Measurements from ENCODE around the gene L3MBTL1.

DNA sequence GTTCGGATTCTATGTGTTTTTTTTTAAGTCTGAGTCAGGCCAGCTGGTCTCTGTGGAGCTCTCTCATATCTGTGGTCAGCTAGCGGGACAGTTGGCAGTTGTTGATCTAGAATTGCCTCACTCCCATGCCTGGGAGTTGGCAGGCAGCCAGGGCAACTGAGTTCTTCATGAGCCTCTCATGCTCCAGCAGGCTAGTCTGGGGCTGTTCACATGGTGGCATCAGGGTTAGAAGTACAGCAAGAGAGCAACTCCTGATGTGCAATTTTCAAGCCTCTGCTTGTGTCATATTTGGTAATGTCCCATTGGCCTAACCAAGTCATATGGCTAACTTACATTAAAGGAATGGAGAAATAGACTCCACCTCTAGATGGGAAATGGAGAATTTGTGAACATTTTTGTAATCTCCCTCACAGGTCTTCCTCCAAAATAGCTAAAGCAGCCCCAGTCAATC, 76.5 kb downstream of the L3MBTL1 start:
- TF ChIP-seq, protein P1, sequence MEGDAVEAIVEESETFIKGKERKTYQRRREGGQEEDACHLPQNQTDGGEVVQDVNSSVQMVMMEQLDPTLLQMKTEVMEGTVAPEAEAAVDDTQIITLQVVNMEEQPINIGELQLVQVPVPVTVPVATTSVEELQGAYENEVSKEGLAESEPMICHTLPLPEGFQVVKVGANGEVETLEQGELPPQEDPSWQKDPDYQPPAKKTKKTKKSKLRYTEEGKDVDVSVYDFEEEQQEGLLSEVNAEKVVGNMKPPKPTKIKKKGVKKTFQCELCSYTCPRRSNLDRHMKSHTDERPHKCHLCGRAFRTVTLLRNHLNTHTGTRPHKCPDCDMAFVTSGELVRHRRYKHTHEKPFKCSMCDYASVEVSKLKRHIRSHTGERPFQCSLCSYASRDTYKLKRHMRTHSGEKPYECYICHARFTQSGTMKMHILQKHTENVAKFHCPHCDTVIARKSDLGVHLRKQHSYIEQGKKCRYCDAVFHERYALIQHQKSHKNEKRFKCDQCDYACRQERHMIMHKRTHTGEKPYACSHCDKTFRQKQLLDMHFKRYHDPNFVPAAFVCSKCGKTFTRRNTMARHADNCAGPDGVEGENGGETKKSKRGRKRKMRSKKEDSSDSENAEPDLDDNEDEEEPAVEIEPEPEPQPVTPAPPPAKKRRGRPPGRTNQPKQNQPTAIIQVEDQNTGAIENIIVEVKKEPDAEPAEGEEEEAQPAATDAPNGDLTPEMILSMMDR (conservative IDR thresholded peaks at IDR 0.05; ENCODE audit: low read depth, low read length): no peak
- TF ChIP-seq, protein P2, sequence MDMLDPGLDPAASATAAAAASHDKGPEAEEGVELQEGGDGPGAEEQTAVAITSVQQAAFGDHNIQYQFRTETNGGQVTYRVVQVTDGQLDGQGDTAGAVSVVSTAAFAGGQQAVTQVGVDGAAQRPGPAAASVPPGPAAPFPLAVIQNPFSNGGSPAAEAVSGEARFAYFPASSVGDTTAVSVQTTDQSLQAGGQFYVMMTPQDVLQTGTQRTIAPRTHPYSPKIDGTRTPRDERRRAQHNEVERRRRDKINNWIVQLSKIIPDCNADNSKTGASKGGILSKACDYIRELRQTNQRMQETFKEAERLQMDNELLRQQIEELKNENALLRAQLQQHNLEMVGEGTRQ (IDR thresholded peaks at IDR 0.05; ENCODE audit: low read depth, low read length): peak; percentile 56
- TF ChIP-seq POLR2A (IDR thresholded peaks at IDR 0.05; ENCODE audit: low read depth, low read length) (no peak), RAD21 (IDR thresholded peaks at IDR 0.05; ENCODE audit: low read length) (no peak), CEBPB (IDR thresholded peaks at IDR 0.05; ENCODE audit: low read depth, low read length) (peak; percentile 97)

Data from IMR-90 (cell line).